ENCODE measurements around the gene PLB1.

Gene PLB1

DNA sequence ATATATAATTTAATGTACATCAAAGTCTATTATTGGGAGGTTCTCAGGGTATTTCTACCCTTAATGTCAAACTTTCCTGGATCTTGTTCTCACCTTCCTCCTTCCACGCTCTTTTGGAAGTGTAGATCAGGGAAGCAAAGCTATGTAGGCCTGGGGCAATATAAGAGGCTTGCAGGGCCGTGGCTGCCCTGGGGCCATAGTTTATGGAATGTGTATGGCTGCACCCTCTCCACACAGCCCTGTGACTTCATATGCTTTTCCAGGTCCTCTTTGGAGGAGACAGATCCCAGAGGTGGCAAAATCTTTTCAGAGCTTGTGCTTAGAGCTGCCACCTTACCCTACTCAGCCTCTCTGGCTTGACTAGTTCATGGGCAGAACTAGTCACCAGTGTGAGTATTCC is 82.9 kb downstream of the PLB1 start:
- H3K27me3 ChIP-seq (ENCODE audit: insufficient read depth, poor library complexity, severe bottlenecking), result no peaks in the 10 kb centered on the region
- DNase-seq (ENCODE audit: low read depth in 1 of 2, low spot score in 1 of 2), result no peak
- H3K27ac ChIP-seq (replicated peaks), result no peak overlapping the region
- no peak overlapping the region for H3K4me3 ChIP-seq (replicated peaks; ENCODE audit: insufficient read depth, low read length)
- TF ChIP-seq, protein P1, sequence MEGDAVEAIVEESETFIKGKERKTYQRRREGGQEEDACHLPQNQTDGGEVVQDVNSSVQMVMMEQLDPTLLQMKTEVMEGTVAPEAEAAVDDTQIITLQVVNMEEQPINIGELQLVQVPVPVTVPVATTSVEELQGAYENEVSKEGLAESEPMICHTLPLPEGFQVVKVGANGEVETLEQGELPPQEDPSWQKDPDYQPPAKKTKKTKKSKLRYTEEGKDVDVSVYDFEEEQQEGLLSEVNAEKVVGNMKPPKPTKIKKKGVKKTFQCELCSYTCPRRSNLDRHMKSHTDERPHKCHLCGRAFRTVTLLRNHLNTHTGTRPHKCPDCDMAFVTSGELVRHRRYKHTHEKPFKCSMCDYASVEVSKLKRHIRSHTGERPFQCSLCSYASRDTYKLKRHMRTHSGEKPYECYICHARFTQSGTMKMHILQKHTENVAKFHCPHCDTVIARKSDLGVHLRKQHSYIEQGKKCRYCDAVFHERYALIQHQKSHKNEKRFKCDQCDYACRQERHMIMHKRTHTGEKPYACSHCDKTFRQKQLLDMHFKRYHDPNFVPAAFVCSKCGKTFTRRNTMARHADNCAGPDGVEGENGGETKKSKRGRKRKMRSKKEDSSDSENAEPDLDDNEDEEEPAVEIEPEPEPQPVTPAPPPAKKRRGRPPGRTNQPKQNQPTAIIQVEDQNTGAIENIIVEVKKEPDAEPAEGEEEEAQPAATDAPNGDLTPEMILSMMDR (IDR thresholded peaks at IDR 0.05; ENCODE audit: insufficient read depth, low read length), result no peak
- TF ChIP-seq POLR2AphosphoS5 (IDR thresholded peaks at IDR 0.05; ENCODE audit: low read depth) (no peak), SPI1 (IDR thresholded peaks at IDR 0.05; ENCODE audit: borderline replicate concordance, low read depth) (no peak), GABPA (IDR thresholded peaks at IDR 0.05; ENCODE audit: low read depth) (no peak), REST (IDR thresholded peaks at IDR 0.05; ENCODE audit: insufficient replicate concordance, low read depth) (no peak)

- DNase-seq (ENCODE audit: low read depth in 1 of 2, low spot score in 1 of 2), result no peak
- Histone ChIP-seq H3K27me3 (ENCODE audit: insufficient read depth, poor library complexity, severe bottlenecking) (no peaks in the 10 kb centered on the region), H3K27ac (replicated peaks) (no peak overlapping the region), H3K4me3 (replicated peaks; ENCODE audit: insufficient read depth, low read length) (no peak overlapping the region)
- no peak for TF ChIP-seq SPI1 (IDR thresholded peaks at IDR 0.05; ENCODE audit: borderline replicate concordance, low read depth)
- TF ChIP-seq, protein P1 (IDR thresholded peaks at IDR 0.05; ENCODE audit: insufficient read depth, low read length), result no peak
- TF ChIP-seq REST (IDR thresholded peaks at IDR 0.05; ENCODE audit: insufficient replicate concordance, low read depth), result no peak
These were observed 83.7 kb downstream of the PLB1 start for GRCh38 chr2:28579606-28580005.

DNA sequence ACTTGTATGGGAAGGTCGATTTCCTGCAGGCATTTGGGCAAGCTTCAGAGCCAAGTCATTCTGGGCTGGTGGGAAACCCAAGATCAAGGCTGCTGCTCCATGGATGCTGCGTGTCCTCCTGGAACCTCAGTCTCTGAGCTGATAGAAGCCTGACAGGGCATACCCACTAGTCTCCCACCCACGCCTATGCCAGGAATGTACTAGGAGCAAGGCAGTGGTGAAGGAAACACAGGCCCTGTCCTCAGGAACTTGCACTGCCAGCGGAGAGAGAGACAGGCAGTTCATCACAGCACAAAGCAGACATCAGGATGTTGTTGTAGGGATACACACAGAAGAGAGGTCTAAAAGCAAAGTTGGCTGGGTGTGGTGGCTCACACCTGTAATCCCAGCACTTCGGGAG is 84.2 kb downstream of the PLB1 start:
- TF ChIP-seq GABPA (IDR thresholded peaks at IDR 0.05; ENCODE audit: low read depth) (no peak), REST (IDR thresholded peaks at IDR 0.05; ENCODE audit: insufficient replicate concordance, low read depth) (no peak), SPI1 (IDR thresholded peaks at IDR 0.05; ENCODE audit: borderline replicate concordance, low read depth) (no peak), POLR2AphosphoS5 (IDR thresholded peaks at IDR 0.05; ENCODE audit: low read depth) (no peak)
- TF ChIP-seq, protein P1 (IDR thresholded peaks at IDR 0.05; ENCODE audit: insufficient read depth, low read length), result no peak
- no peak for DNase-seq (ENCODE audit: low read depth in 1 of 2, low spot score in 1 of 2)
- Histone ChIP-seq H3K4me3 (replicated peaks; ENCODE audit: insufficient read depth, low read length) (no peak overlapping the region), H3K27me3 (ENCODE audit: insufficient read depth, poor library complexity, severe bottlenecking) (no peaks in the 10 kb centered on the region), H3K27ac (replicated peaks) (no peak overlapping the region)
